HEK293 (cell line): ENCODE data around the gene FNDC5.

ENCODE experiments used
- CTCF ChIA-PET: fragments of 350-600 bp; formaldehyde crosslinking; extraction: SDS; loops from one replicate; lab custom pipeline; 2021; ENCODE audit warnings: antibody characterized with exemption; lab: Yijun Ruan, JAX
- POLR2A ChIA-PET: fragments of 300-600 bp; formaldehyde crosslinking; extraction: SDS; loops from one replicate; lab custom pipeline; 2020; ENCODE audit warnings: antibody characterized with exemption, inconsistent platforms; lab: Yijun Ruan, JAX
- H3K27ac ChIP-seq: fragments of 200-500 bp; sonication (Bioruptor generic); 2 replicates; pipeline ENCODE4 v1.5.1; 2014; ENCODE audit warnings: low read depth, low read length, control low read depth, inconsistent platforms; ENCODE audit errors: extremely low read depth
- H3K36me3 ChIP-seq, 2 experiments: fragments of 200-500 bp in 1 of 2; sonication (Bioruptor generic) in 1 of 2; 1 replicate in 1 of 2; 2 replicates in 1 of 2; pipeline ENCODE4 v1.5.1; 2014 to 2017; ENCODE audit warnings: inconsistent platforms in 2 of 2, low read length in 2 of 2; ENCODE audit not compliant: control insufficient read depth in 2 of 2, insufficient read depth in 1 of 2
- H3K4me1 ChIP-seq: fragments of 200-500 bp; sonication (Bioruptor generic); 2 replicates; pipeline ENCODE4 v1.5.1; 2014; ENCODE audit warnings: mild to moderate bottlenecking, low read length, inconsistent platforms; ENCODE audit not compliant: control insufficient read depth, insufficient read depth
- H3K4me3 ChIP-seq: 2 replicates; pipeline ENCODE4 v1.5.1; 2011; ENCODE audit warnings: low read depth, mild to moderate bottlenecking, control low read depth, low read length, moderate library complexity
- H3K9me3 ChIP-seq: fragments of 200-500 bp; sonication (Bioruptor generic); 2 replicates; pipeline ENCODE4 v1.5.1; 2014; ENCODE audit warnings: low read depth, low read length, inconsistent platforms; ENCODE audit not compliant: control insufficient read depth, insufficient read depth
- EGR2 ChIP-seq: fragments of 450-650 bp; formaldehyde crosslinking; IDR thresholded peaks from 2 replicates; pipeline ENCODE4 v1.5.1; 2016; ENCODE audit warnings: low read depth, missing biosample characterization, missing genetic modification characterization
- GLI4 ChIP-seq: fragments of 450-650 bp; formaldehyde crosslinking; IDR thresholded peaks from 2 replicates; pipeline ENCODE4 v1.5.1; 2016; ENCODE audit warnings: missing biosample characterization, missing genetic modification characterization
- GLIS1 ChIP-seq: fragments of 450-650 bp; formaldehyde crosslinking; IDR thresholded peaks from 2 replicates; pipeline ENCODE4 v1.5.1; 2016; ENCODE audit warnings: missing biosample characterization, missing genetic modification characterization
- HOXC10 ChIP-seq: sonication (generic); formaldehyde crosslinking; IDR thresholded peaks from 2 replicates; pipeline ENCODE4 v1.8.1; 2023; ENCODE audit warnings: mild to moderate bottlenecking, missing genetic modification reagents
- KLF1 ChIP-seq: fragments of 450-650 bp; formaldehyde crosslinking; IDR thresholded peaks from 2 replicates; pipeline ENCODE4 v1.5.1; 2016; ENCODE audit warnings: missing biosample characterization, missing genetic modification characterization
- SP7 ChIP-seq: fragments of 450-650 bp; formaldehyde crosslinking; IDR thresholded peaks from 2 replicates; pipeline ENCODE4 v1.5.1; 2016; ENCODE audit warnings: missing biosample characterization, missing genetic modification characterization
- TCF7L2 ChIP-seq: IDR thresholded peaks from 2 replicates; pipeline ENCODE4 v1.6.1; 2011; ENCODE audit warnings: low read depth, mild to moderate bottlenecking, inconsistent platforms, low read length, moderate library complexity, borderline replicate concordance
- ZBTB8A ChIP-seq: fragments of 450-650 bp; formaldehyde crosslinking; IDR thresholded peaks from 2 replicates; pipeline ENCODE4 v1.5.1; 2016; ENCODE audit warnings: missing biosample characterization, missing genetic modification characterization
- ZFHX2 ChIP-seq: fragments of 450-650 bp; formaldehyde crosslinking; conservative IDR thresholded peaks from 2 replicates; pipeline ENCODE4 v1.5.1; 2016; ENCODE audit warnings: missing biosample characterization, missing genetic modification characterization
- ZIC2 ChIP-seq: fragments of 450-650 bp; formaldehyde crosslinking; IDR thresholded peaks from 2 replicates; pipeline ENCODE4 v1.5.1; 2016; ENCODE audit warnings: missing biosample characterization, missing genetic modification characterization
- ZNF335 ChIP-seq: fragments of 450-650 bp; formaldehyde crosslinking; conservative IDR thresholded peaks from 2 replicates; pipeline ENCODE4 v1.5.1; 2016; ENCODE audit warnings: missing biosample characterization, missing genetic modification characterization
- ZNF394 ChIP-seq: fragments of 450-650 bp; formaldehyde crosslinking; IDR thresholded peaks from 2 replicates; pipeline ENCODE4 v1.5.1; 2016; ENCODE audit warnings: missing biosample characterization, missing genetic modification characterization, mild to moderate bottlenecking, moderate library complexity, borderline replicate concordance
- ZNF561 ChIP-seq: fragments of 450-650 bp; IDR thresholded peaks from 2 replicates; pipeline ENCODE4 v1.5.1; 2018; ENCODE audit warnings: missing biosample characterization, missing genetic modification characterization, borderline replicate concordance
- ZNF768 ChIP-seq: fragments of 450-650 bp; formaldehyde crosslinking; IDR thresholded peaks from 2 replicates; pipeline ENCODE4 v1.5.1; 2018; ENCODE audit warnings: missing biosample characterization, mild to moderate bottlenecking, missing genetic modification characterization
- ZNF777 ChIP-seq: fragments of 450-650 bp; formaldehyde crosslinking; IDR thresholded peaks from 2 replicates; pipeline ENCODE4 v1.5.1; 2017; ENCODE audit warnings: missing biosample characterization, missing genetic modification characterization, borderline replicate concordance
- TF ChIP-seq, protein P1 (sequence below): fragments of 450-650 bp; formaldehyde crosslinking; IDR thresholded peaks from 2 replicates; pipeline ENCODE4 v1.5.1; 2016; ENCODE audit warnings: missing biosample characterization, missing genetic modification characterization
- TF ChIP-seq, protein P2 (sequence below): fragments of 450-650 bp; formaldehyde crosslinking; IDR thresholded peaks from 2 replicates; pipeline ENCODE4 v1.5.1; 2016; ENCODE audit warnings: missing biosample characterization, missing genetic modification characterization
- TF ChIP-seq, protein P3 (sequence below): fragments of 450-650 bp; formaldehyde crosslinking; IDR thresholded peaks from 2 replicates; pipeline ENCODE4 v1.5.1; 2016; ENCODE audit warnings: missing biosample characterization, missing genetic modification characterization
- TF ChIP-seq, protein P4 (sequence below): fragments of 450-650 bp; formaldehyde crosslinking; IDR thresholded peaks from 2 replicates; pipeline ENCODE4 v1.5.1; 2017; ENCODE audit warnings: missing biosample characterization, missing genetic modification characterization
- TF ChIP-seq, protein P5 (sequence below): fragments of 450-650 bp; formaldehyde crosslinking; IDR thresholded peaks from 2 replicates; pipeline ENCODE4 v1.5.1; 2016; ENCODE audit warnings: missing biosample characterization, missing genetic modification characterization
- TF ChIP-seq, protein P6 (sequence below): fragments of 450-650 bp; formaldehyde crosslinking; optimal IDR thresholded peaks from 2 replicates; pipeline ENCODE3; 2016; ENCODE audit warnings: missing biosample characterization, mild to moderate bottlenecking, missing genetic modification characterization
- TF ChIP-seq, protein P7 (sequence below): fragments of 450-650 bp; formaldehyde crosslinking; IDR thresholded peaks from 2 replicates; pipeline ENCODE4 v1.5.1; 2016; ENCODE audit warnings: missing biosample characterization, missing genetic modification characterization

FNDC5 gene

DNA sequence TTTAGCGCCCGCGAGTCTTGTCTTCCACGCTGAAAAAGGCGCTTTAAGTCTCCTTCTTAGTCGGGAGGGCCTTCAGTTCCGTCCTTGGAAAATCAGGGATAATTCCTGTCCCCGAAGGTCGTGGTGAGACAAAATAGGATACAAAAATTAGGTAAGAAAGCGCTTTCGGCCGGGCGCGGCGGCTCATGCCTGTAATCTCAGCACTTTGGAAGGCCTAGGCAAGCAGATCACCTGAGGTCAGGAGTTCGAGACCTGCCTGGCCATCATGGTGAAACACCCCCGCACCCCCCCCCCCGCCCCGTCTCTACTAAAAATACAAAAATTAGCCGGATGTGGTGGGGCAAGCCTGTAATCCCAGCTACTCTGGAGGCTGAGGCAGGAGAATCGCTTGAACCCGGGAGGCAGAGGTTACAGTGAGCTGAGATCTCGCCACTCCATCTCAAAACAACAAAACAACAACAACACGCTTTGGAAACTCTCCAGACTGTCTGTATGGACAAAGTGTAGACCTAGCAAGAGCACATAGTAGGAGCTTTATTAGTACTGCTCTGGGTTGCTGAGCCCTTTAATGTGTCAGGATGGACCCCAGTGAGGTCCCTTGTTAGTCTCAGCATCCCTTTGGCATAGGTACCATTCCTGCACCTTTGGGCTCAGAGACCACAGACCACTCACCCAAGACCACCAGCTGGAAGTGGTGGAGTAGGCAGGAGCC lies 31.3 kb upstream of the FNDC5 start:
- CTCF ChIA-PET = interaction anchor here (0.5 to 1.0 kb wide), 4 partner anchors 13 to 190 kb away, joined by 3 read pairs; no protein-coding TSS in a partner anchor
- Histone ChIP-seq H3K4me3 (peak overlapping the region; percentile 41), H3K27ac (no peak overlapping the region), H3K36me3 (no peaks in the 10 kb centered on the region), H3K4me1 (no peaks in the 10 kb centered on the region), H3K9me3 (no peaks in the 10 kb centered on the region)
- TF ChIP-seq TCF7L2 (no peak), ZNF335 (tag by site-specific recombination) (peak; percentile 49; the same call in 1 of the 2 replicates)
- POLR2A ChIA-PET = no interaction called here

DNA sequence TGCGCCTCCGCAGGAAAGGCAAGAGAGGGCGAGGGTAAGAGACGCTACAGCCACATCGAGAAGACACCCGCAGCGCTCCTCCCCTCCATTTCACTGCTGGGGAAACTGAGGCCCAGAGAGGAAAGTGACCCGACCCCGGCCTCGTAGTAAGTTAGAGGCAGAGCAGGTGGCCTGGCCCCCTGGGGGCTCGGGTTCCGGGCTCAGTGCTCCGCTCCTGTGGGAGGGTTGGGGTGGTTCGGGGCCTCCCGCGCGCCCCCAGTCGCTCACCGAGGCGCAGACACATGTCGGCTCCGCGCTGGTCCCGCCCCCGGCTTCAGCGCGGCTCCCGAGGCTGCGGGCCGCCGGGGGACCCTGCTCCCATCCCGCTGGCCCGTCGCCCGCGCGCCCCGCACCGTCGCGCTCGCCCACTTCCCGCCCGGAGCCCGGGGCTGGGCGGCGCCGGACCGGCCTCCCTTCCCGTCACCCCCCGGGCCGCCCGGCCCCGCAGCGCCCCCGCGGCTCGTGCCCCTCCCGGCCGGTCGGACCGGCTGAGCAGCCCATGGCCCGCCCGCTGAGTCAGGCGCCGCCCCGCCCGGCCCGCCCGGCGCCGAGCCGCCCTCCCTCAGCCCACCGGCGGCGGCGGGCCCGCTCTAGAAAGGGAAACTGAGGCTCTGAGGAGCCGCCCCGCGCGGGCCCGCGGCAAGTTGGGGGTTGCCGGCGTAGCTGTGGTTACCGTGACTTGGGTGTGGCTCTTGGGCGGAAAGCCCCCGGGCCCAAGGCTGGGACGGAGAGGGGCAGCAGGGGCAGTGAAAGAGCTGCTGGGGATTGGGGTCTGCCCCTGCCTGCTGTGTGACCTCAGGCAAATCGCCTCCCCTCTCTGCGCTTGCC lies 30.5 kb upstream of the FNDC5 start, which contains the start of gene TMEM54:
Gene TMEM54, minus strand, starts transcription at position 434 of the 867 bp plus-strand sequence. Its CDS starts 151 bp downstream, at position 283.
- TF ChIP-seq ZNF335 (tag by site-specific recombination) = peak; percentile 79
- TF ChIP-seq, protein P1, sequence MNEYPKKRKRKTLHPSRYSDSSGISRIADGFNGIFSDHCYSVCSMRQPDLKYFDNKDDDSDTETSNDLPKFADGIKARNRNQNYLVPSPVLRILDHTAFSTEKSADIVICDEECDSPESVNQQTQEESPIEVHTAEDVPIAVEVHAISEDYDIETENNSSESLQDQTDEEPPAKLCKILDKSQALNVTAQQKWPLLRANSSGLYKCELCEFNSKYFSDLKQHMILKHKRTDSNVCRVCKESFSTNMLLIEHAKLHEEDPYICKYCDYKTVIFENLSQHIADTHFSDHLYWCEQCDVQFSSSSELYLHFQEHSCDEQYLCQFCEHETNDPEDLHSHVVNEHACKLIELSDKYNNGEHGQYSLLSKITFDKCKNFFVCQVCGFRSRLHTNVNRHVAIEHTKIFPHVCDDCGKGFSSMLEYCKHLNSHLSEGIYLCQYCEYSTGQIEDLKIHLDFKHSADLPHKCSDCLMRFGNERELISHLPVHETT (tag by site-specific recombination) = no peak
- TF ChIP-seq, protein P2, sequence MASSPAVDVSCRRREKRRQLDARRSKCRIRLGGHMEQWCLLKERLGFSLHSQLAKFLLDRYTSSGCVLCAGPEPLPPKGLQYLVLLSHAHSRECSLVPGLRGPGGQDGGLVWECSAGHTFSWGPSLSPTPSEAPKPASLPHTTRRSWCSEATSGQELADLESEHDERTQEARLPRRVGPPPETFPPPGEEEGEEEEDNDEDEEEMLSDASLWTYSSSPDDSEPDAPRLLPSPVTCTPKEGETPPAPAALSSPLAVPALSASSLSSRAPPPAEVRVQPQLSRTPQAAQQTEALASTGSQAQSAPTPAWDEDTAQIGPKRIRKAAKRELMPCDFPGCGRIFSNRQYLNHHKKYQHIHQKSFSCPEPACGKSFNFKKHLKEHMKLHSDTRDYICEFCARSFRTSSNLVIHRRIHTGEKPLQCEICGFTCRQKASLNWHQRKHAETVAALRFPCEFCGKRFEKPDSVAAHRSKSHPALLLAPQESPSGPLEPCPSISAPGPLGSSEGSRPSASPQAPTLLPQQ (tag by site-specific recombination) = 0 out of 2 replicates have a peak, but pooled peaks have one; percentile 15
- peak; percentile 56; the same call in 1 of the 2 replicates for TF ChIP-seq ZBTB8A (tag by site-specific recombination)
- TF ChIP-seq GLI4 (tag by site-specific recombination) = no peak
- 0 out of 2 replicates have a peak, but pooled peaks have one; percentile 10 for TF ChIP-seq SP7 (tag by site-specific recombination)
- TF ChIP-seq, protein P3, sequence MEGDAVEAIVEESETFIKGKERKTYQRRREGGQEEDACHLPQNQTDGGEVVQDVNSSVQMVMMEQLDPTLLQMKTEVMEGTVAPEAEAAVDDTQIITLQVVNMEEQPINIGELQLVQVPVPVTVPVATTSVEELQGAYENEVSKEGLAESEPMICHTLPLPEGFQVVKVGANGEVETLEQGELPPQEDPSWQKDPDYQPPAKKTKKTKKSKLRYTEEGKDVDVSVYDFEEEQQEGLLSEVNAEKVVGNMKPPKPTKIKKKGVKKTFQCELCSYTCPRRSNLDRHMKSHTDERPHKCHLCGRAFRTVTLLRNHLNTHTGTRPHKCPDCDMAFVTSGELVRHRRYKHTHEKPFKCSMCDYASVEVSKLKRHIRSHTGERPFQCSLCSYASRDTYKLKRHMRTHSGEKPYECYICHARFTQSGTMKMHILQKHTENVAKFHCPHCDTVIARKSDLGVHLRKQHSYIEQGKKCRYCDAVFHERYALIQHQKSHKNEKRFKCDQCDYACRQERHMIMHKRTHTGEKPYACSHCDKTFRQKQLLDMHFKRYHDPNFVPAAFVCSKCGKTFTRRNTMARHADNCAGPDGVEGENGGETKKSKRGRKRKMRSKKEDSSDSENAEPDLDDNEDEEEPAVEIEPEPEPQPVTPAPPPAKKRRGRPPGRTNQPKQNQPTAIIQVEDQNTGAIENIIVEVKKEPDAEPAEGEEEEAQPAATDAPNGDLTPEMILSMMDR (tag by site-specific recombination) = 0 out of 2 replicates have a peak, but pooled peaks have one; percentile 22
- TF ChIP-seq, protein P4, sequence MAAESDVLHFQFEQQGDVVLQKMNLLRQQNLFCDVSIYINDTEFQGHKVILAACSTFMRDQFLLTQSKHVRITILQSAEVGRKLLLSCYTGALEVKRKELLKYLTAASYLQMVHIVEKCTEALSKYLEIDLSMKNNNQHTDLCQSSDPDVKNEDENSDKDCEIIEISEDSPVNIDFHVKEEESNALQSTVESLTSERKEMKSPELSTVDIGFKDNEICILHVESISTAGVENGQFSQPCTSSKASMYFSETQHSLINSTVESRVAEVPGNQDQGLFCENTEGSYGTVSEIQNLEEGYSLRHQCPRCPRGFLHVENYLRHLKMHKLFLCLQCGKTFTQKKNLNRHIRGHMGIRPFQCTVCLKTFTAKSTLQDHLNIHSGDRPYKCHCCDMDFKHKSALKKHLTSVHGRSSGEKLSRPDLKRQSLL (tag by site-specific recombination) = no peak
- TF ChIP-seq, protein P5, sequence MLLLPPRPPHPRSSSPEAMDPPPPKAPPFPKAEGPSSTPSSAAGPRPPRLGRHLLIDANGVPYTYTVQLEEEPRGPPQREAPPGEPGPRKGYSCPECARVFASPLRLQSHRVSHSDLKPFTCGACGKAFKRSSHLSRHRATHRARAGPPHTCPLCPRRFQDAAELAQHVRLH (tag by site-specific recombination) = 0 out of 2 replicates have a peak, but pooled peaks have one; percentile 15
- no peak for TF ChIP-seq HOXC10 (CRISPR knock-in tag)
- TF ChIP-seq, protein P6, sequence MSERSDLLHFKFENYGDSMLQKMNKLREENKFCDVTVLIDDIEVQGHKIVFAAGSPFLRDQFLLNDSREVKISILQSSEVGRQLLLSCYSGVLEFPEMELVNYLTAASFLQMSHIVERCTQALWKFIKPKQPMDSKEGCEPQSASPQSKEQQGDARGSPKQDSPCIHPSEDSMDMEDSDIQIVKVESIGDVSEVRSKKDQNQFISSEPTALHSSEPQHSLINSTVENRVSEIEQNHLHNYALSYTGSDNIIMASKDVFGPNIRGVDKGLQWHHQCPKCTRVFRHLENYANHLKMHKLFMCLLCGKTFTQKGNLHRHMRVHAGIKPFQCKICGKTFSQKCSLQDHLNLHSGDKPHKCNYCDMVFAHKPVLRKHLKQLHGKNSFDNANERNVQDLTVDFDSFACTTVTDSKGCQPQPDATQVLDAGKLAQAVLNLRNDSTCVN (tag by site-specific recombination) = peak; percentile 63
- peak; percentile 52 for TF ChIP-seq ZFHX2 (tag by site-specific recombination)
- no peak; the same call in 1 of the 2 replicates for TF ChIP-seq EGR2
- 0 out of 2 replicates have a peak, but pooled peaks have one; percentile 24 for TF ChIP-seq ZNF777 (tag by site-specific recombination)
- TF ChIP-seq ZIC2 (tag by site-specific recombination) = peak; percentile 20; the same call in 1 of the 2 replicates
- no peak for TF ChIP-seq ZNF394
- peak; percentile 29; the same call in 1 of the 2 replicates for TF ChIP-seq ZNF561 (tag by site-specific recombination)
- TF ChIP-seq, protein P7, sequence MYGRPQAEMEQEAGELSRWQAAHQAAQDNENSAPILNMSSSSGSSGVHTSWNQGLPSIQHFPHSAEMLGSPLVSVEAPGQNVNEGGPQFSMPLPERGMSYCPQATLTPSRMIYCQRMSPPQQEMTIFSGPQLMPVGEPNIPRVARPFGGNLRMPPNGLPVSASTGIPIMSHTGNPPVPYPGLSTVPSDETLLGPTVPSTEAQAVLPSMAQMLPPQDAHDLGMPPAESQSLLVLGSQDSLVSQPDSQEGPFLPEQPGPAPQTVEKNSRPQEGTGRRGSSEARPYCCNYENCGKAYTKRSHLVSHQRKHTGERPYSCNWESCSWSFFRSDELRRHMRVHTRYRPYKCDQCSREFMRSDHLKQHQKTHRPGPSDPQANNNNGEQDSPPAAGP (tag by site-specific recombination) = 0 out of 2 replicates have a peak, but pooled peaks have one; percentile 19
- peak; percentile 86; the same call in 1 of the 2 replicates for TF ChIP-seq ZNF768
- peak; percentile 40; the same call in 1 of the 2 replicates for TF ChIP-seq KLF1 (tag by site-specific recombination)
- peak; percentile 66; the same call in 1 of the 2 replicates for TF ChIP-seq GLIS1 (tag by site-specific recombination)
- ChIA-PET CTCF (interaction anchor here (0.6 to 1.5 kb wide), 2 partner anchors 32 to 189 kb away, joined by 3 read pairs; no protein-coding TSS in a partner anchor), POLR2A (no interaction called here)
- H3K4me1 ChIP-seq = no peaks in the 10 kb centered on the region
- no peak within 1 kb of the TSS for H3K27ac ChIP-seq
- H3K9me3 ChIP-seq = no peaks in the 10 kb centered on the region
- H3K4me3 ChIP-seq = peak within 1 kb of the TSS; percentile 41
- H3K36me3 ChIP-seq = no peaks in the 10 kb centered on the region
